Lung (tissue), 12 donors: ENCODE data around the gene IL1RN. TPM values are rescaled to one million over a fixed set of nuclear protein-coding genes. Genes with fewer than 3 reads are reported as not detected.

Experiments
- ATAC-seq: fragments of 200-7000 bp; cut with Tn5 transposase; one replicate; pipeline ENCODE4 v1.9.1; 2020; ENCODE audit warnings: moderate number of reproducible peaks; ENCODE audit not compliant: insufficient read depth, low FRiP score
- DNase-seq, 3 donors: peaks; one replicate each; pipeline ENCODE4 v3.0.0-alpha.2; 2013 to 2017
- H3K27ac ChIP-seq, 2 donors: one replicate each; pipeline ENCODE4 v1.5.1; 2013; ENCODE audit warnings: mild to moderate bottlenecking in 2 of 2, moderate library complexity in 2 of 2, control low read depth in 1 of 2, inconsistent platforms in 1 of 2, low read depth in 1 of 2, low read length in 1 of 2
- H3K27me3 ChIP-seq, 3 donors: one replicate each; pipeline ENCODE4 v1.5.1; 2013; ENCODE audit warnings: low read length in 2 of 3; ENCODE audit not compliant: control insufficient read depth in 3 of 3, insufficient read depth in 3 of 3
- H3K36me3 ChIP-seq, 4 donors: one replicate each; pipeline ENCODE4 v1.5.1; 2013; ENCODE audit warnings: low read length in 4 of 4, mild to moderate bottlenecking in 1 of 4, moderate library complexity in 1 of 4; ENCODE audit not compliant: control insufficient read depth in 4 of 4, insufficient read depth in 4 of 4
- H3K4me1 ChIP-seq, 5 donors: one replicate each; pipeline ENCODE4 v1.5.1; 2013; ENCODE audit warnings: low read length in 5 of 5, mild to moderate bottlenecking in 2 of 5, moderate library complexity in 1 of 5; ENCODE audit not compliant: control insufficient read depth in 5 of 5, insufficient read depth in 5 of 5
- H3K4me3 ChIP-seq: one replicate; pipeline ENCODE4 v1.5.1; 2013; ENCODE audit warnings: mild to moderate bottlenecking, control low read depth, moderate library complexity
- H3K9ac ChIP-seq, 2 donors: one replicate each; pipeline ENCODE4 v1.5.1; 2013; ENCODE audit warnings: low read length in 2 of 2, control low read depth in 1 of 2; ENCODE audit not compliant: insufficient read depth in 1 of 2
- H3K9me3 ChIP-seq, 4 donors: one replicate each; pipeline ENCODE4 v1.5.1; 2013; ENCODE audit warnings: low read length in 3 of 4, mild to moderate bottlenecking in 1 of 4, moderate library complexity in 1 of 4; ENCODE audit not compliant: control insufficient read depth in 4 of 4, insufficient read depth in 3 of 4
- WGBS, 2 donors: extraction: QIAGEN DNeasy Blood & Tissue Kit; methylation state at CpG; one replicate each; pipeline ENCODE4 v1.1.7; 2013; 5-methylcytosine and 5-hydroxymethylcytosine counted together
- polyA plus RNA-seq, 2 donors: library from polyadenylated mRNA; stranded (reverse); fragments of 200-250 nt; gene quantifications; one replicate each; pipeline ENCODE4 v1.2.1, GENCODE V29; 2013
- total RNA-seq, 2 donors: library from RNA; depleted of rRNA in 1 of 2; stranded (reverse); fragments of >200 nt in 1 of 2; gene quantifications; one replicate each; pipeline ENCODE4 v1.2.1, GENCODE V29; 2014 to 2021
- TF ChIP-seq, protein P1 (sequence below): IDR thresholded peaks from 2 replicates; pipeline ENCODE4 v1.5.1; 2012; ENCODE audit warnings: mild to moderate bottlenecking; ENCODE audit errors: control extremely low read depth, extremely low read depth
- donor health status: control.
- donor health status: control.
- donor health status: Bipolar disorder and iron deficiency.
- donor health status: healthy.
- donor health status: DM: yes; HTN: yes; CAD: no.

The IL1RN gene
- total and polyA plus RNA-seq, 4 donors = 9.6 to 850 (median 16.7) TPM

GRCh38 chr2:113079131-113079530 lies 48.3 kb upstream of the IL1RN start:
- H3K36me3 ChIP-seq = no peaks in the 10 kb centered on the region
- H3K9ac ChIP-seq = no peak overlapping the region
- H3K4me3 ChIP-seq = no peak overlapping the region
- no peaks in the 10 kb centered on the region for H3K9me3 ChIP-seq
- WGBS, 2 donors = 63 to 84% methylated on average over 4 of the region's 4 CpGs
- H3K4me1 ChIP-seq = peaks cover 0 to 7% (median 0%) of the 10 kb centered on the region in 5 donors
- H3K27ac ChIP-seq = peak overlapping the region in 1 of 2 donors; percentile 87
- ATAC-seq (no peak), DNase-seq (peak in 1 of 3 donors; percentile 34)
- H3K27me3 ChIP-seq = no peaks in the 10 kb centered on the region
- TF ChIP-seq, protein P1, sequence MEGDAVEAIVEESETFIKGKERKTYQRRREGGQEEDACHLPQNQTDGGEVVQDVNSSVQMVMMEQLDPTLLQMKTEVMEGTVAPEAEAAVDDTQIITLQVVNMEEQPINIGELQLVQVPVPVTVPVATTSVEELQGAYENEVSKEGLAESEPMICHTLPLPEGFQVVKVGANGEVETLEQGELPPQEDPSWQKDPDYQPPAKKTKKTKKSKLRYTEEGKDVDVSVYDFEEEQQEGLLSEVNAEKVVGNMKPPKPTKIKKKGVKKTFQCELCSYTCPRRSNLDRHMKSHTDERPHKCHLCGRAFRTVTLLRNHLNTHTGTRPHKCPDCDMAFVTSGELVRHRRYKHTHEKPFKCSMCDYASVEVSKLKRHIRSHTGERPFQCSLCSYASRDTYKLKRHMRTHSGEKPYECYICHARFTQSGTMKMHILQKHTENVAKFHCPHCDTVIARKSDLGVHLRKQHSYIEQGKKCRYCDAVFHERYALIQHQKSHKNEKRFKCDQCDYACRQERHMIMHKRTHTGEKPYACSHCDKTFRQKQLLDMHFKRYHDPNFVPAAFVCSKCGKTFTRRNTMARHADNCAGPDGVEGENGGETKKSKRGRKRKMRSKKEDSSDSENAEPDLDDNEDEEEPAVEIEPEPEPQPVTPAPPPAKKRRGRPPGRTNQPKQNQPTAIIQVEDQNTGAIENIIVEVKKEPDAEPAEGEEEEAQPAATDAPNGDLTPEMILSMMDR = no peak

DNA sequence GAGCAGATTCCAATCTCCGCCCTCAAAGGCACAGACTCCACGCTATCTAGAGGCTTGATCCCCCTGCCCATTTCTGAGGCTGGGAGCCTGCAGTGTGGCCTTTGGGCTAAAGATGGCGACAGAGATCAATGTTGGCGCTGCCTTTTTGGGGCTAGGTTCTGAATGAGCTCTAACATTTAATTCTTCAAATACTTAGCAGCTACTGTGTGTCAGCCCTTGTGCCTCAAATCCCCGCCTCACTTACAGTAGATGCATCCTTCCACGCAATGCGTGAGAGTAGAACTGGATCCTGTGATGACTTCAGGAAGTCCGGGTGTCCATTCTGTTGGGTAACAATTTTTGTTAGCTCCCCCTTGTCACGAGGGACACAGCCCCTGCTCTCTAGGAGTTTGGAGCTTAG lies 47.3 kb upstream of the IL1RN start:
- ATAC-seq (no peak), DNase-seq (peak; percentile 24 to 46 (median 39))
- Histone ChIP-seq H3K9me3 (no peaks in the 10 kb centered on the region), H3K27me3 (no peaks in the 10 kb centered on the region), H3K36me3 (no peaks in the 10 kb centered on the region), H3K9ac (no peak overlapping the region), H3K4me3 (no peak overlapping the region), H3K4me1 (peaks cover 0 to 6% (median 0%) of the 10 kb centered on the region in 5 donors), H3K27ac (peak overlapping the region in 1 of 2 donors; percentile 20)
- WGBS, 2 donors = 36 to 40% methylated on average over 9 of the region's 9 CpGs
- TF ChIP-seq, protein P1 = peak; percentile 49

GRCh38 chr2:113081488-113082210 lies 45.7 kb upstream of the IL1RN start:
- ATAC-seq = no peak
- WGBS, 2 donors = 72 to 78% methylated on average over 2 of the region's 2 CpGs

More at GRCh38 chr2:113081488-113082210, 45.7 kb upstream of the IL1RN start:
- Histone ChIP-seq H3K9me3 (no peaks in the 10 kb centered on the region), H3K27me3 (no peaks in the 10 kb centered on the region), H3K4me1 (peaks cover 0 to 6% (median 0%) of the 10 kb centered on the region in 5 donors), H3K4me3 (no peak overlapping the region), H3K36me3 (no peaks in the 10 kb centered on the region), H3K9ac (no peak overlapping the region), H3K27ac (no peak overlapping the region)
- TF ChIP-seq, protein P1 = no peak
- no peak for DNase-seq
